HG03442 (cell line): ENCODE measurements around the gene EPHA6.
"Not testable (repeated sequence)": the region's sequence is repeated elsewhere in the genome, so short reads cannot be mapped to it uniquely, and the experiment has no call there.

ENCODE experiments used
- ATAC-seq: cut with Tn5 transposase; IDR thresholded peaks from one replicate; pipeline ENCODE4 v1.9.1; 2021; ENCODE audit warnings: mild to moderate bottlenecking, moderate library complexity; ENCODE audit not compliant: unreplicated experiment

EPHA6 gene

DNA sequence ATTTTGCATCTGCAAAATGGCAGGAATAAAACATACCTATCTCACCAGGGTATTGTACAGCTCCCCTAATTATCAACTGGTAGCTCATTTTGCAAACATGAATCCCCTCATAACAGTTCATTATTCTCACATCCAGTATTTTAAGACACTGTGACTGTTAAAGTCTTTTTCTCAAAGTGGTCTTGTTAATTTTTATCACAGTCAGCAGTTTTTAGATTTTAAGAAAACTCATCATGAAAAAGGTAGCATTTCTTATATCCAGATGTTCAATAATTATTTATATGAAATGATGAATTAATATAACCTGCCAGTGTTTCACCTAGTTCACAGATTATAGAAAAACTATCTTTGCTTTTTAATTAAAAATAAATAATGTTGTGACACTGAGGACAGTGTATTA is 595.2 kb downstream of the EPHA6 start:
- ATAC-seq: no peak

DNA sequence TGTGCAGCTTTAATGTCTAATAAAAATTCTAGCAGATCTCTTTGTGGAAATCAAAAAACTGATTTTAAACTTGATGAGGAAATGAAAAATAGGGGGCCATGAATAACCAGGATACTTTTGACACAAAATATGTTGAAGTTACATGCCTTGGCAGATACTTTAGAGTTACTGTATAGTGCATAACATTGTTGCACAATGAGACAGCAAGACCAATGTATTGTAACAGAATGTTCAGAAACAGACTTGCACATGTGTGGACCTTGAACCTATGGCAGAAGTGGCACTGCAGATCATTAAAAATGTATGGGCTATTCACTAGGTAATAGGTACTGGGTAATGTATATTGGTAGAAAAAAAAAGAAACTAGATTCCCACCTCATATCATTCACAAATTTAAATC is 607.2 kb downstream of the EPHA6 start:
- ATAC-seq: no peak

DNA sequence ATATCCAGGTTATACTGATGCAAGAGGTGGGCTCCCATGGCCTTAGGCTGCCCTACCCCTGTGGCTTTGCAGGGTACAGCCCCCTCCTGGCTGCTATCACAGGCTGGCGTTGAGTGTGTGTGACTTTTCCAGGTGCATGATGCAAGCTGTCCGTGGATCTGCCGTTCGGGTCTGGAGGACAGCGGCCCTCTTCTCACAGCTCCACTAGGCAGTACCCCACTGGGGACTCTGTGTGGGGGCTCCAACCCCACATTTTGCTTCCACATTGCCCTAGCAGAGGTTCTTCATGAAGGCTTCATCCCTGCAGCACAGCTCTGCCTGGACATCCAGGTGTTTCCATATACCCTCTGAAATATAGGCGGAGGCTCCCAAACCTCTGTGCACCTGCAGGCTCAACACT is 610.6 kb downstream of the EPHA6 start:
- no peak for ATAC-seq

DNA sequence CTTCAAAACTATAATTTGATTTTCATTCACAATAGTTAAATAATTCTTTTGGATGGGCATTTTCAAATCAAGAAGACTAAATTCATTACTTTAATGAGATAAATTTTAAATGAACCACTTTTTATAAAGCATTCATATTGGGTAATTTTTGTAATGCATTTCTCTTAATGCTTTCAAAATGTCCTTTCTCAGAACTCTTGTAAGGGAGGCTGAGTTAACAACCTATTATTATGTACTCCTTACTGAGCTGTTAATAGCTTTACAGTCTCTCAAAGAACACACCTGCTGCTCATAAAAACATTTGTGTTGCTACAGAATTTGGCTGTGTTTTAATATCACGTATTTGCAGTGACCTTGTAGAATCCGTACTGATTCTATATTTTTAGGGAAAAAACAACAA is 616.2 kb downstream of the EPHA6 start:
- ATAC-seq: no peak

DNA sequence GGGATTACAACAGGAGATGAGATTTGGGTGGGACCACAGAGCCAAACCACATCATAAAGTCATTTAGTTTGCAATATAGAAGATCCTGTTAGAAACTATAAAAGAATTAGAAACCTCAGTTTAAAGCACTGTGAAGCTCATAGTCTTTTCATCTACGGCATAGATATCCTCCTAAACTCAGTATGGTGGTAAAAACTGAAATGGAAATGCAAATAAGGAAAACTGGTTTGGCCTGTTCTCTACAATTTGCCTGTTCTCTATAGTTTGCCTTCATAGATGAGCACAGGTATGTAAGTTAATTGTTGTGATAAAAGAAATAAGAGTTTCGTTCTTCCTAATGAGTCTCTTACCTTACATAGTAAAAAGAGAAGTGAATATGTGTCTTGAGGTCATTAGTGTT is 618.5 kb downstream of the EPHA6 start:
- no peak for ATAC-seq

DNA sequence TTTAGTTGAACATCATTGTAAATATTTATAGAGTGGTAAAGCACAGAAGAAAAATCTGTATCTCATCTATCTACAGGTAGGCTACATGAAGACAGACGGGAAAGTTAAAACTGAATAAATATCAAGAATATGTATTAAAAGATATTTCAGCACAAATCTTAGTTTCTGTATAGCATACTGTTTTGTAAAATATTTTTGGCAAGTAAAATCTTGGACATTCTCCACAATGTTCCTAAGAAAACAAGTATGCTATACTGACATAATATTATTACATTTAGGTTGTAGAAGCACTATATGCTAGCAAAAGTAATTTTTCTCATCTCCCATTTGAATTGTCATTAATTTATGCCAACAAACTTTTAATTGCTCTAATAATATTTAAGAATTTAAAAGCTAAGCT is 623.7 kb downstream of the EPHA6 start:
- ATAC-seq: no peak

DNA sequence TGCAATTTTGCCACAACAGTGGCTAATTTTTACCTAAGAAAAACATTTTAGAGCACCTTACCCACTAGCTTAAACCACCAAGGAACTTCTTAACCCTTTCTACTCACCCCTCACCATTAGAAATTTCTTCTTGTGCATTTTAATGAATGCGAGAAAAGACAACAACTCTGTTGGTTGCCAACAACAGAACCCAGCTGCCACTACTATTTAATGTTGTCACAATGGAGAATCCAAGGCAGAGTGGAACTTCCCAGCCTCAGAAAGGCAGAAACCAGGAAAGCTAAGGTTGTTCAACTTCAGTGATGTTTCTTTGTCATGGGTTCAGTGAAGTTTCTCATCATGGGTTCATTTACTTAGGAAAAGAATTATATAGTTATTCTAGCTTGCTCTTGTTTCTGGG is 625.0 kb downstream of the EPHA6 start:
- ATAC-seq: no peak

DNA sequence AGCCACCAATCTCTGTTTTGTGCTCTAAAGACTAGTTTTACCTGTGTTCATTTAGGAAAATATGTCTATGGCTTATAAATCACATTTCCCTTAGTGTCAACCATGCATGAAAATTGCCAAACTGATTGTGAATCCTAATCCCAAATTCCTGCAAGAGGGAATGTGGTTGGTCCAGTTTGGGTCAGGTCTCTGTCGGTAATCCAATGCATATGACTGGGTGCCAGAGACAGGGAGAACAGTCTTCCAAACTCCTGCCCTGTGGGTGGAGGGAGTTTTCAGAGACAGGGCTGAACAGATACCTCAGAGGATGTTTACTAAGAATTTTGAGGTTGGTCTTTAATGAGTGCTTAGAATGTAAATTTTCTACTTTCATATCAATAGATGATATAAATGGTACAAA is 649.6 kb downstream of the EPHA6 start:
- ATAC-seq: no peak

DNA sequence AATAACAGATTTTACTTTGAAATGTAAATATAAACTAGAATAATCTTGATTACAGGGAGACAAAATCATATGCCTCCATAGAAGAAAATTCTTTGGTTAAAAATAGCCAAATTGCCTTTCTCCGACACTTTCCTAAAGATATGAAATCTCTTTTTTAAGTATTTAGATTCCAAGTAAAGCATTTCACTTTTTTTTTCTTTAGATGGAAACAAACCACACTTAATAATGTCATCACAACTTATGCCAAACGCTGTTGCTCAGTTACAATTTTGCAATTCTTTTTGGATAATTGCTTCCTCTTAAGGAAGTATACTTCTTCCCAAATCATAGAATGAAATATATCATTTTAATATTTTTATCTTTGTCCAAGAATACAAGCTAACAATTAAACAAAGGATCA is 656.1 kb downstream of the EPHA6 start:
- ATAC-seq: no peak

DNA sequence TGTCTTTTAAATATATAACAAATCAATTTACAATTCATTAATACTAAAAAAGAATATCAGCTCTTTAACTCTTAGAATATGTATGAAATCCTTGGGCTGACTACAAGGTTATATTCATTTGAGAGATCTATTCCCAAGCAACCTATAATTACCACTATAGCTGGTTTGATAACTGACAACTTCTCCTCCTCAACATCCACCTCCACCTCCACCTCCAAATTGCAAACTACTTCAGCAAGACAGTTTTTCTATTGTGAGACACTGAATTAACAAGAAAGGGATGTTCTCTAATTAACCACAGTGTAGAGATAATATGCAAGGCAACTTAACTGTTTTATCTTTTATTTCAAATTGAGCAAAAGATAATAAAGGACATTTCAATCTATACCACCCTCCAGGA is 665.3 kb downstream of the EPHA6 start:
- ATAC-seq: no peak

DNA sequence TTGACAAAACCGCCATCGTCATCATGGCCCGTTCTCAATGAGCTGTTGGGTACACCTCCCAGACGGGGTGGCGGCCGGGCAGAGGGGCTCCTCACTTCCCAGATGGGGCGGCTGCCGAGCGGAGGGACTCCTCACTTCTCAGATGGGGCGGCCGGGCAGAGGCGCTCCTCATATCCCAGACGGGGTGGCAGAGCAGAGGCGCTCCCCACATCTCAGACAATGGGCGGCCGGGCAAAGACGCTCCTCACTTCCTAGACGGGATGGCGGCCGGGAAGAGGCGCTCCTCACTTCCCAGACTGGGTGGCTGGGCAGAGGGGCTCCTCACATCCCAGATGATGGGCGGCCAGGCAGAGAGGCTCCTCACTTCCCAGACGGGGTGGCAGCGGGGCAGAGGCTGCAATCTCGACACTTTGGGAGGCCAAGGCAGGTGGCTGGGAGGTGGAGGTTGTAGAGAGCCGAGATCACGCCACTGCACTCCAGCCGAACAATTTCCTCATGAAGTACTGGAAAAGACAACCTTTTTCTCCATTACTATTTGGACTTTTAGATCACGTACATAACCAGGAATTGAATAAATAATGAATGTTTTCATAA is 666.4 kb downstream of the EPHA6 start:
- not testable (repeated sequence) for ATAC-seq

DNA sequence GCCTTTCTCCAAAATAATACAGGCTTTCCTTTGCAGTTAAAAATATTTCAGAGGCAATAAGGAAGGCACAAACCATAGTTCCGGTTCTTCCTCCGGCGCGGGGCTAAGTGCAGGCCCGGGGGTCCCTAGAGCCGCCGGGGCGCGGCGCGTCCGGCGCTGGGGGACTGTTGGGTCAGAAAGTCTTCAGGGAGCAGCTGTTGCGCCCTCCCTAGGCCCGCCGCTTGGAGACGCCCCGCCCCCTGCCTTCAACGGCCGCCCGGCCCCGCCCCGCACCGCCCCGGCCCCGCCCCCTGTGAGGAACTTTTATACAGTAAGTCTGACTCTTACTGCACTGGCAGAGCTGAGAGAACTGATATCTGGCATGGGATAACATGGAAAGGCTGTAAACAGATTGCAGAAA is 667.0 kb downstream of the EPHA6 start:
- no peak for ATAC-seq

DNA sequence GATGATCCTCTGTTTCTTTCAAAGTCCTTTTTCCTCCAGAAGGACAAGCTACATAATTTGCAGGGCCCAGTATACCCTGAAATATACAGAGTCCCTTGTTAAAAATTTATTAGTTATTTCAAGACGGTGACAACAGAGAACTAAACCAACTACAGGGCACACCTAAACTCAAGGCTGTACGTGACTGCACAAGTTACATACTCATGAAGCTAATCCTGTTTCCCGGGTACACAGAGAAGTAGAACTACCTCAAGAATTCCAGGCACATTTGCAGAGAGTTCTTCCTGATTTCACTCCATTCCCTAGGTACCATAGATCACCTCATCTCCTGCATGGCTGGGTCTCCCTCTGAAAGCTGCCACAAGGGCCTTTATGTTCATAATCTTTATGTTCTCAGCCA is 670.8 kb downstream of the EPHA6 start:
- ATAC-seq: no peak

DNA sequence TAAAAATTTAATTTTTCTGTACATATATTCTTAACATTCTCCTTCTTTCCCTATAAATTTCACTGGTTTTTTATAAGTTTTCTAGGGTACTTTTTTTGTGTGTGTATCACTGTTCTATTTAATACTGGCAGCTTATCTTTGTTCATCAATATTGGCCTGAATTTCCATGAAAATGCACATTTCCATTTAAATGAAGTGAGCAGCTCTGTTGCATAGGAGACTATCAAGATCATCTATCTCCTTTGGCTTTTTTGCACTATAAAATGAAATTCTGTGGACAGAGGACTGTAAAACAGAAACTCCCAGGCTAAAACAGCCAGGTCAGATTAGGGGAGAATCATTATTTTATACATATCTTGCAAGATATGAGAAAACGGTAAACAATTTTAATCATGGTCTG is 673.2 kb downstream of the EPHA6 start:
- ATAC-seq: no peak

DNA sequence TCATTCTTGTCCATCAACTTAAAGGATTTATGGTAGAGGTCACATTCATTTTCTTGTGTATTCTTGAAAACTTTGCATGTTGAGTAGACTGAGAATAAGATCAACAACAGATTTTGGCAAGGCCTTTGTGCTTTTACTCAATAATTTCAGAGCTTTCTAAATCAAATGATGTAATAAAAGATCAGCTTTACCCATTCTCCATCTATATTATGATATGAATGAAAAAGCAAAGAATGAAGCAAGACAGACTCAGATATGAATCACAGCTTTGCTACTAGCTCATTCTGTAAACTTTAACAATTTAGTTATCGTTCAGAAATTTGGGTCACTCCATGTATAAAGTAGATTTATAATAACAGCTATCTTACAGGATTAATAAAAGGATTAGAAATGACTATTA is 674.3 kb downstream of the EPHA6 start:
- no peak for ATAC-seq

DNA sequence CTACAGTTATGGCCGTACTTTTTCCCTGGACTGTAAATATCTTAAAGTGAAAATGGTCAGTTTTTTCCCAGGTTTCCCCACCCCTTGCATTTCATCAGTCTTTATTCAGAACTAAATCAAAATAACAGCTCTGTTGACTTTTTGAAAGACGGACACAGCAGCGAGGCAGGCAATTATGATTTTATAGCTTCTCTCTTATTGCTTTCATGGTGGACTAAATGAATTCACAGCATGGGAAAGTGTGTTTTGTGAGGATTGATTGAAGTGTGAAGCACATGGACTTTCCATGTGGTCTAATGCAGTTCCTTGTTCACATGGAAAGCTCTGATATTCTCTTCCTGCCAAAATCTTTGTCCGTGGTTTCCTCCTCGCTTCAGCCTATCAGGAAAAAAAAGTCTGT is 681.5 kb downstream of the EPHA6 start:
- no peak for ATAC-seq

DNA sequence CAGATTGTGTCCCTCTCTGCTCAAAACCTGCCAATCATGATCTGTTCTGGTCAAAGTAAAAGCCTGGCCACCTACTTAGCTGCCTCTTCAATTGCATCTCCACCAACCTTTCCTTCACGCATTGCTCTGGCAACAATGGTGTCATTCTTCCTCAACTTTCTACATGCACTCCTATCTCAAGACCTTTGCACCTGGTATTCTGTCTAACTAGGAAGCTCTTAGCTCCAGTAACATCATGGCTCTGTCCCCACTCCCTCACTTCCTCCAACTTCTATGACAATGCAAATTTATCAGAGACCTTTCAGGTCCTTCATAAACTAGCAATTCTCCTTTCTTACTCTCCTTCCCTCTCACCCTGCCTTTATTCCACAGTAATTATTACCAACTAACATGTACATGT is 682.7 kb downstream of the EPHA6 start:
- no peak for ATAC-seq

DNA sequence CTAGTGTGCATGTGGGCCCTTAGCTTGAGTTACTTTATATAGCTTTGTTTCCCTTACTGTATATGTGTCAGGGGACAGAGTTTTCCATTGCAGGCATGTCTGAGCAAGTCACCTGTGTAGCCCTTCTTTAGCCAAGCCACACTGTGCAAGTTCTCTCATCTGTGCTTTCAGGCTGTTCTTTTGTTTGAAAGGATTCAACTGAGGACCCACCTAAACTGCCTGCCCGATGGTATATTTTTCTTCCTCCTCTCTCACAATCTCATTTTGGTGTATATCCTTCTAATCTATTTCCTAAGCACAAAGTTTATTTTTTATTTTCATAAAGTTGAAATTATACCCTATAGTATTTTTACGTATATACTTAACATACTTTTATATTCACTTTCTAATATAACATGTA is 690.1 kb downstream of the EPHA6 start:
- no peak for ATAC-seq

DNA sequence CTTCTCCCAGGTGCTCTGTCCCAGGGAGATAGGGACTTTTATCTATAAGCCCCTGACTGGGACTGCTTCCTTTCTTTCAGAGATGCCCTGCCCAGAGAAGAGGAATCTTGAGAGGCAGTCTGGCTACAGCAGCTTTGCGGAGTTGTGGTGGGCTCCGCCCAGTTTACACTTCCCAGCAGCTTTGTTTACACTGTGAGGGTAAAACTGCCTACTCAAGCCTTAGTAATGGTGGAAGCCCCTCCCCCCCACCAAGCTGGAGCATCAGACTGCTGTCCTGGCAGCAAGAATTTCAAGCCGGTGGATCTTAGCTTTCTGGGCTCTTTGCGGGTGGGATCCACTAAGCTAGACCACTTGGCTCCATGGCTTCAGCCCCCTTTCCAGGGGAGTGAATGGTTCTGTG is 696.4 kb downstream of the EPHA6 start:
- no peak for ATAC-seq

DNA sequence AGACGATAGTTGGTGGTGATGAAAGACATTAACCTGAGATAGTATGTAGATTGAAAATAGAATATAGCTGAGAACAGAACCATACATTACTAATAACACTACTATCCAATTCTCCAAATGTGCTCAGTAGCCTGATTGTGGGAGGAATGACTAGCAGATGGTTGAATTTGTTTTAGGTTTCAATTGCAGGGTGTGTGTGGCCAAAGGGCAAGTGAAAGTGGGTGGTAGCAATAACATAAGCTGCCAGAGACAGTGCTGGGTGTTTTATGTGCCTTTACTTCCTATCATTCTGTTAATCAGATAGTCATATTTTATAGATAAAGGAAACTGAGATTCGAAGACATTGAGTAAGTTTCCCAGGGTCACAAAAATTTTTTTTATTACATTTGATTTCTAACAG is 700.7 kb downstream of the EPHA6 start:
- ATAC-seq: no peak

DNA sequence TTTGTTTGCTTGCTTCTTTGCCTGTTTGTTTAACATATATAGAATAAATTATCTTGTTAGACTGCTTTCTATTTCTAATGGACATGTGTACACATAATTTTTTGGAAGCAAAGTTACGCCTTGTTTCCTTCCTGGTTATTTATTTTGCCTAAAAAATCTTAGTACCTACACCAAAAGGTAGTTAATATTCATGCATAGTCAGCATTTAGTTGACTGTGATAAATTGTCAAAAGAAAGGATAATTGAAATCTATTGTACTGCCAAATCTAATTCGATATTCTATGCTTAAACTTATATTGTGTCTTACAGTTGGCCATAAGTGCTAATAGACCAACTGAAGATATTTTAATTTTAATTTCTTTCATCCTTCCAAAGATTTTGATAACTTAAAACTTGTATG is 716.3 kb downstream of the EPHA6 start:
- no peak for ATAC-seq

DNA sequence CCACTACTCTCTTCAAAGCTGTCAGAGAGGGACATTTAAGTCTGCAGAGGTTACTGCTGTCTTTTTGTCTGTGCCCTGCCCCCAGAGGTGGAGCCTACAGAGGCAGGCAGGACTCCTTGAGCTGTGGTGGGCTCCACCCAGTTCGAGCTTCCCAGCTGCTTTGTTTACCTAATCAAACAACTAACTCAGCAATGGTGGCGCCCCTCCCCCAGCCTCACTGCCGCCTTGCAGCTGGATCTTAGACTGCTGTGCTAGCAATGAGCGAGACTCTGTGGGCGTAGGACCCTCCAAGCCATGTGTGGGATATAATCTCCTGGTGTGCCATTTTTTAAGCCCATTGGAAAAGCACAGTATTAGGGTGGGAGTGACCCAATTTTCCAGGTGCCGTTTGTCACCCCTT is 733.2 kb downstream of the EPHA6 start:
- ATAC-seq: not testable (repeated sequence)

DNA sequence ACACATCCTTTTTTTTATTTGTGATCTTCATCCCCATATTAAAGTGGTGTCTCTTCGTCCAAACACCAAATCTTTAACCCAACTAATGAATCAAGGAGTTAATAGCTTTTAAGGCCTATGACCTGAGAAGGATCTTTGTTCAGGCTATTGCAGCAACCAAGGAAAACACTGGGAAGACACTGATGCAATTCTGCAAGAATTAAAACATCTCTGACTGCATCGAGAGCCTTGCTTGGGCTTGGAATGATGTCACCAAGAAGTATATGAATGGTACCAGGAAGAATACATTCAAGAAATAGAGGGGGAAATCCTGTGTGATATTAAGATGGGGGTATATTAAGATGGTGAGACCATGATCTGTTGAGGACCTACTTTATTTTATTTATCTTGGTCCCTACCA is 736.0 kb downstream of the EPHA6 start:
- ATAC-seq: no peak

DNA sequence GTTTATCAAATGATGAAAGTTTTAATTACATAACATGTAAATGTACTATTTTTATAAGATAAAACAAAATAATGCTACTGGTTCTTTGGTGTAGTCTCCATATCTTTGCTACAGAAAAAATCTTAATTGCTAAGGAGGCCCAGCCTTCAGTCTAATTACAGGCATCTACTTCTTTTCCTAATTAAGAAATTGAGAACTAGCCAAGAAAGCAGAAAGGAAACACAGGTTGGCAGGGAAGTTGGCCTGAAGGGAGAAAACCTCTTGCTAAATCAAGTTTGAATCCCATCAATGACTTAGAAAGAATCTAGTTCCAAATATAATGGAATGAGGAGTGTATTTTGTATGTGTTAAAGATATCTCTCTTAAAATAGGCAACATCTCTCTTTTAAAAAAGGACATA is 737.8 kb downstream of the EPHA6 start:
- ATAC-seq: no peak
